ENCODE data around the gene PPARGC1A.

PPARGC1A gene

GRCh38 chr4:23838131-23838530 is 51.7 kb downstream of the PPARGC1A start:
- DNase-seq (ENCODE audit: low read depth in 2 of 2), result no peak

DNA sequence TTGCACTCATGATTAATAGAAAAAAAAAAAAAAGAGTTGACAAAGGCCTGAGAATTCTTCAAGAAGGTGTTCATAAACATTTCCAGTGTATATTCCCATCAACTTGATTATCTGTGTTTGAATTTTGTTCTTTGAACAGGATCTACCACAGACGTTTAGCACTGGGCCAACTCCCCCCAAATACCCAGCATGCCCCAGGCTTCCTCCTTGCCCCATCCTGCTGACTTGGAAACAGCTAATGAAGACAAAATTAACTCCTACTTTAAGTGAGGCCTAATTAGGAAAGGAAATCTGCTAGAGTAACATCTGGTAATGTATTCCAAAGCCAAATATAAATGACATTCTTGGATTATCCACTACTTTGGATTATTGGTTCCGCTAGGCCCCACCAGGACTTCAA is 52.5 kb downstream of the PPARGC1A start:
- DNase-seq (ENCODE audit: low read depth in 2 of 2), result no peak

DNA sequence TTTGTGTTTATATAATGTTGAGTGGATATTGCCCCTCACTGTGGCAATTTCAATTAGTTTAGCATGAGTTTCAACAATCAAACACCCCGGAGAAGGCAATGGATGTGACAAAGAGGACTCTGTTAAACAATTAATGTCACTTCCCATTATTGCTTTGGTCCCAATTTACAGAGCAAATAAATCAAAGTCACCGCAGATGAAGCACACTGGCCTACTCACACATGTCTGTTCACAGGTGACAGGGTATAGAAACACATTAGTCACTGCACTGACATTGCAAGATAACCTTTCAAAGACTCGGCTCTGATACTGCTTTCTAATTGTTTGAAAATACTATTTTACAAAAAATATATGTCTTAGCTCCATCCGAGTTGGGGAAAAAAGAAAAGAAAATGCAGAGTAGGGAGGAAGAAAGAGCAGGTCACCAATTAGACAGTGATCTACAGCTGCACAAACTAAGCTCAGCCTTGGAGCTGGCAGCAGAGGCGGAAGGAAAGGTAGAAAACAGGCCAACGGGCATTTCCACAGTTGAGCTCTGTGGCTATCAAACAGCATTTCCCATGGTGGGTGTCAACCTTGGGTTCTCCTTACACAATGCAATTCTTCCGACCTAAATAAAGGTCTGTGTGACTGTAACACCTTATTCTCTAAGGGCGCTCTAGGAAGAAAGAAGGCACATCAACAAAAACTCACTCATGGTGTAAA is 53.9 kb downstream of the PPARGC1A start:
- DNase-seq (ENCODE audit: low read depth in 2 of 2), result no peak

- no peak for DNase-seq (ENCODE audit: low read depth in 2 of 2)
These were observed 61.1 kb downstream of the PPARGC1A start for GRCh38 chr4:23828779-23829178.

DNA sequence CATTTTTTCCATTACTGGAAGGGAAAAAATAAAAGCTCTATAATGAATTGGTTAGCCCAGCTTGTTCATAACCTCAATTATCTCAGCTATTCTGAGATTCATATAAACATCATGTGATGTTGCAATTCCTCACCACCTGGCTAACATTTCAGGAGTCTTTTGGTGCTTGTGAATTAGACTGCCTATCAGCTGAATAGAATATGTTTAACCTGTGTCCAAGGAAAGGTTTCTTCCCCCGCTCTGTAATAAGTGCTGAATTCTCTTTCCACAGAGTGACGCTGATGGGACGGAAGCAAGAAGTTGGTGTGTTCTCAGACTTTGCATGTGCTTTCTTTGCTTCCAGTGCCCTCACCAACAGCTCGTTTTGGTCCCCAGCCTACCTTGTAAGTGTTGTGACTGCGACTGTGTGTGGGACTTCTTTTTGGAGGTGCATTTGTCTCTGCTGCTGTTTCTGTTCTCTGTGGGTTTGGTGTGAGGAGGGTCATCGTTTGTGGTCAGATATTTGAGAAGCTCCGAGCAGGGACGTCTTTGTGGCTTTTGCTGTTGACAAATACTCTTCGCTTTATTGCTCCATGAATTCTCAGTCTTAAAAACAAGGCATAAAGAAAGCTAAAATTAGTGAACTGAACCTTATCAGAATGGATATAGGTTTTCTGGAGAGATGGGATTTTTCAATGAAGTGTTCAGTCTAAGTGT is 61.7 kb downstream of the PPARGC1A start:
- no peak for DNase-seq (ENCODE audit: low read depth in 2 of 2)

GRCh38 chr4:23822181-23822580 is 67.7 kb downstream of the PPARGC1A start:
- no peak for DNase-seq (ENCODE audit: low read depth in 2 of 2)

GRCh38 chr4:23819041-23819511 is 70.8 kb downstream of the PPARGC1A start:
- DNase-seq (ENCODE audit: low read depth in 2 of 2), result no peak

DNA sequence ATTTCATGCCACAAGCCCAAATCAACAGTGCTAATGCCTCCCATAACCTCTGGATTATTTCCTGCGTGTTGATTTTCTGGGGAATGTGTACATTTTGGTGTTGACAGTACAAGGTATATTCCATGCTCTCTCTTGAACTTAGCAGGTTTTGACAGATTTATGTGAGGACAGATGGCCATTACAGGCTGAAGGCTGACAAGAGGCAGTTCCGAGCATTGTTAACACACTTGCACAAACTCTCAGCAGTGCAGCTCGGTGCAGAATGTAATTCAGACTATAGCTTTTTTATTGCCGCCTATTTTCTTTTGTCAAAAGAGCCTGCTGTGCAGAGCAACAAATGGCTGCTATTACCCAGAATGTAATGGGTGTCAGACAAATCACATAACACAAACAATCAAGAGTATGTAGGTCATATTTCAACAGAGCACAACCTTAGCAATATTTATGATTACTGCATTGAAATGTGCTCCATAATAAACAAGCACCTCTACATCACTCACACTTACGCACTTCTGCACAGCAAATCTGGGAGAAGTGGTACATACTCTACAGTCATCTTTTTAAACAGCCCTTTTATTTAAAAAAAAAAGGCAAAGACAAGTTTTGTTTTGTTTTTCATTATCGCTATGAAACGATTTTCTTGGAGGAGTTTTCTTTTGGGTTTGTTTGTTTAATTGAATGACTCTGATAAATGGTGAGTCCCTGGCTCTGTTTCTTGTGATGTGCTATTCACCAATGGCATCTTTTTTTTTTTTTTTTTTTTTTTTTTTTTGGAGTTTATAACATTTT is 71.6 kb downstream of the PPARGC1A start:
- no peak for DNase-seq (ENCODE audit: low read depth in 2 of 2)

GRCh38 chr4:23814996-23815660 is 74.7 kb downstream of the PPARGC1A start:
- DNase-seq (ENCODE audit: low read depth in 2 of 2), result no peak

DNA sequence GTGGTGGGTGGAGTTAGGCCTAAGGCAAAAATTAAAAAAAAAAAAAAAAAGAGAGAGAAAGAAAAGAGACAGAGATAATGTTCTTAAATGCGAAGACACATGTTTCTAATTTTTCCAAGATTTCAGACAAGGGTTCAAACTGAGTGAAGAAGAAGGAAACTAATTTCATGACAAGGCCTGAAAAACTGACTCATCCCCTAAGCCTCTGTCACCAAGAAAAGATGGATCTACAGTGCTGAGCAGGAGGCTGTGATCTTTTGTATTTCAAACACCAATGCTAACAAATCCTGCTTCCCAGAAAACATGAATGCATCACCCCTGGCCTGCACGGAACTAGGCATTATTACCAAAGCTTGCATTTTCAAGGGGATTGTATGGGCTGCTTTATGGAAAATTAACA is 75.3 kb downstream of the PPARGC1A start:
- no peak for DNase-seq (ENCODE audit: low read depth in 2 of 2)

DNA sequence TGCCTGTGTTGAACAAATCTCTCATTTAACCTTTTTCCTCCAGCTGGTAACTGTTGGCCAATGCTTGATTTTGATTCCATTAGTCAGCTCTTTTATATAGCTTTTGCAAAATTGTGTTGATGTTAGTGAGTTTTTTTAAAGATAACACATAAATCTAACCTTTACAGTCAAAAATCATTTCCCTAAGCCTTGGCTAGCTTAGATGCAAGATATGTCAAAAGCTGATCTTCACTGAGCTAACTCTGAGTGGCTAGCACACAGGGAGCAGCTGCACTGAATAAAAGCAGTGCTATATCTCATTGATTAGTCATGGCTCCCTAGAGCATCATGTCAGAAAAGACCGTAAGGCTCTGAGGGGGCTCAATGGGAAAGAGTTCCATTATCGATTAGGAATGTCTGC is 78.7 kb downstream of the PPARGC1A start:
- DNase-seq (ENCODE audit: low read depth in 2 of 2), result no peak

- no peak for DNase-seq (ENCODE audit: low read depth in 2 of 2)
These were observed 84.4 kb downstream of the PPARGC1A start for GRCh38 chr4:23805450-23805851.

GRCh38 chr4:23789762-23790161 is 100.1 kb downstream of the PPARGC1A start:
- no peak for DNase-seq (ENCODE audit: low read depth in 2 of 2)

GRCh38 chr4:23788460-23788859 is 101.4 kb downstream of the PPARGC1A start:
- no peak for DNase-seq (ENCODE audit: low read depth in 2 of 2)

DNA sequence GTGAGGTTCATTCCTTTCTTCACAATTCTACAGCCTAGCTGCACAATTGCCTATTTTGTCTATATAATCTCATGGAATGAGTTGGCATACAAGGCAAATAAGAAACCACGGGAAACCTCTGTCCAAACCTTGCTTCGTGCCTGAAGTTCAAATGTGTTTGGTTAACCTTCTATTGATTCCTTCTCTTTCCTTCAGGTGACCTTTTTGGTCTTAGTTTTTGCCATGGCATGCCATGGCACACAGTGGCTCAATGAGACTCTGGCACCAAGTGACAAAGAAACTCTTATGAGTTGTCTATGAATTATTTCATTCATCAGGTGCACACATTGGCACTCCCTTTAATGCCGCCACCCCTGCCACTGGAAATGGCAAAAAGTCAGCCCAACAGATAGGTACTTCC is 101.8 kb downstream of the PPARGC1A start:
- no peak for DNase-seq (ENCODE audit: low read depth in 2 of 2)

DNA sequence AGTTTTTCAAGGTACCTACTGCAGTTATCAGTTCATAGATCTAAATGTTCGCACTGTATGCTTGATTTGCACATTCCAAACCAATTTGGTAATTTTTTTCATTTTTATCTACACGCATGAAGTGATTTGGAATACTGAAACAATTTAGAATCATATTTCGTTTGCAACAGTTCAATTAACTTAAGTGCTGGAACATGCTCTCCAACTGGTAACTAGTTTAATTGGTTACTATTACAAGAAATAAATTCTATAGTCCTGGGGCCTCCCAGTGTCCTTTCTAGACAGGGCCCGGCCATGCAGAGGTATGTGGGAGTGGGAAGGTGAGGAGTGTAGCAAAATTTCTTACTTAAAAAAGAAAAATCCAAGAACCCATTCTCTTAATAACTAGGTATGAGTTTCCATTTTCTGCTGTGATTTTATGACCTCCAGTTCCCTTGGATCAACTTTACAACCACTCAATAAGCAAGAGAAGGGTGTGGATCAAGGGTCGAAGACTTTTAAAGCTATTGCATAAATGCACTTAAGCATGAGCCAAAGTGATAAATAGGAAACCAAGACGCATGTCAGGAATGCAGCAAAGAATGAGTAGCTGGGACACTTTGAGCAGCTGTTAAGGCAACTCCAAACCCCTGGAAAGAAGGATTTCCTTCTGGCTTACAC is 106.9 kb downstream of the PPARGC1A start:
- no peak for DNase-seq (ENCODE audit: low read depth in 2 of 2)

DNA sequence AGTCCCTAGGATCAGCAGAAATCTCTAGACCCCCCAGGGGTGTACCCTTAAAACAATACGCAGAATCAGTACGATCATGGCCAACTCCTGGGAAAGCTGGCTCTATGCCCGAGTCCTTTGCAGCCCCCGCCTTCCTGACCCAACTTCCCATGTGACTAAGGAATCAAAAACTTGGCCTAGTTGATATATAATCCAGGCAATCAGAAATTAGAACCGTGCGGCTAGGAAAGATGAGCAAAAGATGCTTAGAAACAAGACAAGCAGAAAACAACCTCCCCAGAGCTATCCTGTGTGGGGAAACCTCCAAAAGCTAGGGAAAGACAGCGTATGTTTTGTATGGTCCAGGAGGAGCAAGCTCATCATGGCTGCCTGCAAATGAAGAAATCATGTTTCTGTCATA is 110.0 kb downstream of the PPARGC1A start:
- DNase-seq (ENCODE audit: low read depth in 2 of 2), result no peak

DNA sequence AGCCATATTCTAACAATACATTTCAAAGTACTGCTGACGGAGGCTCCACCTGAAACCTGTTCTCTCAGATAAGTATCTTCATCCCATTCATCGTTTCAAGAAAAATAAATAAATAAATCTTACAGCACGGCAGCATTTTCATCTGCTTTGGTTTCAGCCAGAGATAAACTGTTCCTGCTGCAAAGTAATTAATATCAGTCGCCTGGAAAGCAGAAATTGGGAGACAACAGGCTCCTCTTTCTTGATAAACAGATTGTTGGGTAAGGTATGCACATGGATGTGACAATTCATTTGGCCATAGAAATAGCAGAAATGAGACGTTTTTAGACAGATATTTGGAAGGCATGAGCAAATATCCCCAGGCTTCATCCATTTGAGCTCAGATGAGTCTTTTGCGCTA is 110.4 kb downstream of the PPARGC1A start:
- DNase-seq (ENCODE audit: low read depth in 2 of 2), result no peak

DNA sequence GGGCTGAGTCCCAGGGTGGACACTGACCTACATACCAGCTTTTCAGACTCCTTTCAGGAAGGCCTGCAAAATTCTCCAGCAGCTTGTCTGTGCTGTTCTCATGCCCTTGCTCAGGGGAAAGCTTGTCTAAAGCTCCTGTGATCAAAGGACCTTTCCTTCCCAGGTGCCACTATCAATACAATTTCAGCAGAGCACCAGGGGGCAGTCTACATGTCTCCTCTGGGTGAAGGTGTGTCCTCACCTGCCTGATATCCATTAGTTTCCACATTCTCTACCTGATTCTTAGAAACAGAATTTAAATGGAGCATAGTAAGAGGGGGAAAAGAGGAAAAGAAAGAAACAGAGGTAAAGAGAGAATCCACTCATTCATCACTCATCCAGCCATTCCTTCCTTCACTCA is 114.2 kb downstream of the PPARGC1A start:
- DNase-seq (ENCODE audit: low read depth in 2 of 2), result no peak

- DNase-seq (ENCODE audit: low read depth in 2 of 2), result no peak
These were observed 114.9 kb downstream of the PPARGC1A start for GRCh38 chr4:23774909-23775308.

- DNase-seq (ENCODE audit: low read depth in 2 of 2), result no peak
These were observed 115.8 kb downstream of the PPARGC1A start for GRCh38 chr4:23773884-23774636.

Data from stimulated activated CD4-positive, alpha-beta T cell treated with anti-CD3 and anti-CD28 coated beads, Interleukin-1b, Interleukin-23, amount 100 ng/mL, for 1 hour (primary cell).